NCI-H187 treated with DMSO at 0.1 percent for 48 hours (cell line): ENCODE results near the gene ADCY2.

ENCODE experiments used
- DNase-seq: peaks from one replicate; lab custom pipeline; 2025; lab: John Stamatoyannopoulos, UW

ADCY2 gene

DNA sequence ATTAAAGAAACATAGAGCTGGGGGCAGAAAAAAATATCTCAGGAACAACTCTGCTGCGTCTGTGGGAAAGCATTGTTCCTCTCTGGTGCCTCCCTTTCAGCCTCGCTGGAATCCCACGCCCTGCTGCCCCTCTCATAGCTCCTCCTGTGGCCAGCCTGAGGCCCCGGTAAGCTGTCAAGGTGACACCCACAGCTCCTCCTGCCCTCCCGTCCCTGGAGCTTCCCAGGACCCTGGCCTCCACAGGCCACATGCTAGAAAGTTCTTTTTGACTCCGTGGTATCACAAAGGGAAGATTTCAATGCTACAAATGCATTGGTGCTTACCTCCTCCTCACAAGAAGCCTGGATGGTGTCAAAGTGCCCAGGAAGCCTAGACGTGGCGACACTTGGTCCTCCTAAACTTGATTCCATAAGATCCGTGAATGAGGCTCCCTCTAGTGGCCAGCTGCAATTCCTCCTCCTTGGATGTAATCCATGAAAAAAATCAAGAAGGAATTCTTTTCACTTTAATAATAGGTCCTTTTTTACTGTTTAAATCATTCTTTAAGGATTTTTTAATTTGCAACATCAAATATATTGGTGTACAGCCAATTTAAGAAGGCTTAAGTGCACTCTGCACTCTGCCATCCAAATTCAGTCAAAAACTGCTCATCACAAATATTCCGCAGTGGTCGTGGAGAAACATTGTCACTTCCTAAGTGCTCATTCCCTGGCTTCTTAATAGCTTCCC, 350.1 kb downstream of the ADCY2 start:
- DNase-seq, result peak; percentile 10

DNA sequence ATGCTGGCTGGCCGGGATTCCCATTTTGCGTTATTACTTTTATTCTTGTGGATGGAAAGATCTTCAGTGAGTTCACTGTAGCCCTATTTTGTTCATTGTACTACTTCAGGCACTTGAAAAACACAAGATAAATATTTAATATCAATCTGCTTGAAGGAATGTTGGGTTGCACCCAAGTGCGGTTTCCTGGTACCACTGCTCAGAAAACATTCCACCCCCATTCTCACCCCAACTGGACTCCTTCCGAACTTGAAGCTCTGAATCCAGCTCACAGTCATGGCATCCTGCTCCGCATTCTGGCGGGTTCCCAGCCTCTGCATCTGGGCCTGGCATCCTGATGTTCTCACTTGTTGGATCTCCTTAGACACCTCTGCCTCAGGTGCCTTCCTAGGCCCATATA, 351.8 kb downstream of the ADCY2 start:
- no peak for DNase-seq

DNA sequence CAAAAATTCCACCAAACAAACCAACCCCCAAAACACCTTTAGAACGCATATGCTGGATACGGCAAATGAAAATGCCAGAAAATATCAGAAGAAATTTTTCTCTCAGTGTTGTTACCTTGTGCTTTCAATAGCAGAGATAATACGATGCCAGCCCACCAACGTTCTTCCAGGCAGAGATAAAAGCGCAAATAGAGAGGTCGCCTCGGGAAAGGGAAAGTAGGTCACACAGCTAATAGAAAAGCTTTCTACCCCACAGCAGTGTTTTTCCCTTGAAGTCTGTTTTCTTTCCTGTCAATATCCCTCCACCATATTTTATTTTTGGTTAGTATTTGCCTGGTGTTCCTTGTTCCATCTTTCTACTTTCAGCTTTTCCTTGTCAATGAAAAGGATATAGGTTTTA, 353.7 kb downstream of the ADCY2 start:
- DNase-seq, result no peak

DNA sequence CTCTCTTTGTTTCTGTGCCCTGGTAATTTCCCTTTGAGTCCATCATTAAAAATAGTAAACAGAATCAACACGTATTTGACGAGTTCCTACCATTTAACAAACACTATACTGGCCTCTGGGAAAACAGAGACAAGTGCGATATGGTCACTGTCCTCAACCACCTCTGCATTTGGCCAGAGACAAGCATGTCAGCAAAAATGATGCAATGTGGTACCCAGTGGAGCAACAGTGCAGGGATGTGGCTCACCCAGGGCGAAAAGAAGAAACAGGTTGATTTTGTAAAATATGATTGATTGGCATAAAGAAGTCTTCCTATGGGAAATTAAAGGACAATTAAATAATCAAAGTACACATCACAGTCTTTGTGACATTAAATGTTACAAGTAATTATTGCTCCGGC, 355.9 kb downstream of the ADCY2 start:
- DNase-seq, result no peak

DNA sequence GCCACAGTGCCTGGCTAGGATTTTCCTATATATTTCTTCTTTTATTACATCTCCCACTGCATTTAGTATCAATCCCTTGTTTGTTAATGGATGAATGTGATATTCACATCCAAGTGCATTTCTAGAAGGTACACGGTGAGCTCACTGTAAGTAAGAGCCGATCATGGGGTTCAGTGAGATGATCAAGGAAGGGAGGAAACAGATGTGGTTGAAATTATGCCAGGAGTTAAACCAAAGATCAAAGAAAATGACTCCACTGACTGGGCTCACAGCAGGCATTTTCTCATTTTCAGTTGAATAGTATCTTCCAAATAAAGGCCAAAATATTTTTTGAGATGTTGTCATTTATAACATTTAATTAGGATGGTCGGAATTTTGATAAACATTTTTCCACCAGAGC, 357.2 kb downstream of the ADCY2 start:
- no peak for DNase-seq

DNA sequence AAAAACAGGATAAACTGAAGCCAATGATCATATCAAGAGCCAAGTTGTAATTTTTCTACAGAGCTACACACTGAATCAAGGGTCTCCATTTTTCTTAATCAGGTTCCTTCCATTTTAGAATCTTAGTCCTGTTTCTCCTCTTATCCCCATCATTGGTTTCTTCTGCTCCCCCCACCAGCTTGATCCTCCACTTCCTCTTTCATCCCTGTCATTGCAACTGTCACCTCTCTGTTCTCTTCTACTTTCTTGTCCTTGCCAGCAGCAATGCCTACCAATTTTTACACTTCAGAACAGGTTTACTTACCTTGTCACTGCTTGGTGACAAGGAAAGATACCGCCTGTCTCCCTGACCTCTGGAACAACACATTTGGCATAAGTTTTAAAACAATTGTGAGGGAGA, 357.7 kb downstream of the ADCY2 start:
- no peak for DNase-seq

DNA sequence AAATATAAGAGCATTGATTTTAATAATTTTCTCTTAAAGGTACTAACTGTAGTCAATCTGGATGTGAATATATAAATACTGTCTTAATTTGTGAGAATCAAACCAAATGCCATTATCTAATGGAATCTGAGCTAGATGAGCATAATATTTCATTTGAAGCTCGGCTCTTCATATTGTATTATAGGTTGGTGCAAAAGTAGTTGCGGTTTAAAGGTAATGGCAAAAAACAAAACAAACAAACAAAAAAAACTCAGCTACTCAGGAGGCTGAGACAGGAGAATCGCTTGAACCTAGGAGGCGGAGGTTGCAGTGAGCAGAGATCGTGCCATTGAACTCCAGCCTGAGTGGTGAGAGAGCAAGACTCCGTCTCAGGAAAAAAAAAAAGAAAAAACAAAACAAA, 358.6 kb downstream of the ADCY2 start:
- no peak for DNase-seq

DNA sequence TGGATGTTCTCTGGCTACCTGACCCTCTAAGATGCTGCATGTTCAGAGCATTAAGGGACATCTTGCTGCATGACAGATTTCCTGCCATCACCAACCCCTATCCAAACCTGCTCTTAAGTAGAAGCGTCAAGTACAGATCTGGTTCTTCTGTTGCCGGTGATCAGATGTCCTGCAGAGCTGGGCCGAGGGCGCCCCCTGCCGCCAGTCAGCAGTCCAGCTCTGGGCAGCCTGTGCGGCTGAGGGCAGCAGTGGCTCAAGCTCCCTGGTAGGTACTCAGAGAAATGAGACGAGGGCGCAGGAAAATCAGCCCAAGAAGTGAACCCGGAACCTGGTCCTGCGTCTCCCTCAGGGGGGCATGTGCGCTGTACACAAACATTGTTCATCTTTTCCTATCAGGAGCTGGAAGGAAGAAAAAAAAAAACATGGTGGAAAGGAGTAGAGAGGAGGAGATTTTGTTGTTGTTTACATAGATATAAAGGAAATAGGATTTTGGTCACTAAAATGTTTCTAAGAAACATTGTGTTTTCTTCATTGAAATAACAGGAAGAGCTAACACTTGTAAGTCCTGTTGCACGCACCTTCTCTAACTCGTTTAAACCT, 359.2 kb downstream of the ADCY2 start:
- DNase-seq, result peak; percentile 34

DNA sequence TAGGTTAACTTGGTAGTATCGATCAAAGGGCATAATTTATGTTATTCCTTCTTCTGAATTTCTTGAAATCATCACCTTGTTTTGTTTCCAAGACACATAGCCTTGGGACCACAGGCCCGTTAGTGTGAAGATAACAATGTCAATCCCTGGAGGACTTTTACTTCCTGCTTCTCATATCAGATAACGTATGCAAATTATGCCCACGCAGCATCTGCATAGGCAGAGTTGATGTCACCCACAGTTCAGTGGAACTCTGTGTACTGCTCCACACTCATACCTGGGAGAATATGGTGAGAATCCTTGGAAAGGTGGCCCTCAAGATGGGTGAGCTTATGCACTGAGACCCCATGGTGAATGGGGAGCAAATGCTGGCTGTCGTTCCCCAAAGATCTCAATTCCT, 360.0 kb downstream of the ADCY2 start:
- DNase-seq, result no peak

DNA sequence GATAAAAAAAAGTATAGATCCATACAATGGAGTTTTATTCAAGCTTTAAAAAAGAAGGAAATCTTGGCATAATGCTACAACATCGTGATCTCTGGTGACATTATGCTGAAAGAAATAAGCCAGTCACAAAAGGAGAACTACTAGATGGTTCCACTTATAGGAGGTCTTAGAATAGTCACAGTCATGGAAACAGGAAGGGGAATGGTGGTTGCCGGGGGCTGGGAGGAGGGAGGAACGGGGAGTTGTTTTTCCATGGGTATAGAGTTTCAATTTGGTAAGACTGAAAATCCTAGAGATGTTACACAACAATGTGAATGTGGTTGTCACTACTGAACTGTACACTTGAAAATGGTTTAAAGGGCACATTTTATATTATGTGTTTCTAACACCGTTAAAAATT, 360.5 kb downstream of the ADCY2 start:
- no peak for DNase-seq

DNA sequence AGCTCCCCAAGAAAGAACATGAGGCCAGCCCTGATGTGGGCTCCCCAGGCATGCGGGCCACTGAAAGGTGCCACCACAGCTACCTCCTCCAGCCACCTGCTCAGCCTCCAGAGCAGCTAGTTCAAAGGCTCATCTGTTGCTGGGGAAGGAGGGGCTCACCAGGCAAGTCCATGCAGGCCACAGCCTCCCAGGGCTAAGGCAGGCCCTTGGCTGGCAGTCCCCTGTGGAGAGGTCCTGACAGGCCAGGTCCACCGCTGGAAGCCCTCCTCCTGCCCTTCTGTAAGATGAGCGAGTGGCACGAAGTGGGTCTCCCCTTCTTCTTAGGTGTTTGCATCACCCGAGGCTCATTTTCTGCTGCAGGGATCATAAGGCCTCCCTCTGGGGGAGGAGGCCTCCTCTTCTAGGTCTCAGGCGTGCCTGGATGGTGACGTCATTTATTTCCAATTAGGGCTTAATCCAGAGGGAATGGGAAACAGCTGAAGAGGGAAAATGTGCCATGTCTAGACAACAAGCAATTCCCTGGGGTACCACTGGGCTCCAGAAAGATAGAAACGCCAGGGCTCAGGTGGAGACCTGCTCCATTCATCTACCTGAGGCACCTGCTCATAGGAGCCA, 363.4 kb downstream of the ADCY2 start:
- DNase-seq, result no peak

DNA sequence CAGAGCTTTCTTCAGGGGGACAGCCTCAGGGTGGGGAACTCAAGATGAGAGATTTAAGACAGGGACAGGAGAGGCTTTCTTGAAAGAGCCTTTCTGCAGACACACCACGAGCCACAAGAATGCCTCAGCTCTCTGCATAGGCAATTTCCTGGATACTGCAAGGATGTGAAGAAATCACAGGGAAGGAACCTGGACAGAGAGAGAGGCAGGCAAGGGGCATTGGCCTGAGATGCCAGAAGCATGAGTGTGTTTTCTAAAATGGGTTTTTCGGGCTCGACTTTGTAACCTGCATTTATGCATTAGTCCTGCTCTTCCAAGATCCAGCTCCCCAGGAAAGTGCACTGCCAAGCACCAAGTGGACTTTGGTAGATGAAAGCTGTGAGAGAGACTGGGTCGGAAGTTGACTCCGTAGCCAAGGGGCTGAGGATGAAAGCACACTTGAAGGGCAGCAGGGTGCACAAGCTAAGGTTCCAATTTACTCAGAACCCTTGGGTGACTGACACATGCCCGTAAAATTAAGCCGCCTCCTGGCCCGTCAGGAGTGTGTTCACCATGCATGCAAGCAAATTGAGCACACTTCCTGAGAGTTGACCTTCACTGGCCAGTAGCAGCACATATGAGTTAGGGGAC, 364.1 kb downstream of the ADCY2 start:
- DNase-seq, result no peak

DNA sequence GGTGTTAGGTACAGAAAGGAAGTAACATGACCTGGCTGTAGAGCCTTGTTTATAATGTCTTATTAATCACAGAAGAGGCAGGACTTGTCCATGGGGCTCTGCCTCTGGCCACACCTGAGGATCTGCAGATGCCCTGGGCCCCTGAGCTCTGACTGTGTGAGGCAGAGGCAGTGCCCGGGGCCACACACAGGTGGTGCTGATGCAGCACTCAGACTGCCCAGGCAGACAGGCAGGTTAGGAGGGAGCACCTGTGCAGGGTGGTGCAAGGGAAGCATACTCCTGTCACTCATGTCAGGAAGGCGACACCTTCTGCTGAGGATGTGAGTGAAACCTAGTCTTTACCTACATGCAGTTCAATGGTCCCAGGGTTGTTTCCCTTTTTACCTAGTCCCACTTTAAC, 366.3 kb downstream of the ADCY2 start:
- peak; percentile 24 for DNase-seq

DNA sequence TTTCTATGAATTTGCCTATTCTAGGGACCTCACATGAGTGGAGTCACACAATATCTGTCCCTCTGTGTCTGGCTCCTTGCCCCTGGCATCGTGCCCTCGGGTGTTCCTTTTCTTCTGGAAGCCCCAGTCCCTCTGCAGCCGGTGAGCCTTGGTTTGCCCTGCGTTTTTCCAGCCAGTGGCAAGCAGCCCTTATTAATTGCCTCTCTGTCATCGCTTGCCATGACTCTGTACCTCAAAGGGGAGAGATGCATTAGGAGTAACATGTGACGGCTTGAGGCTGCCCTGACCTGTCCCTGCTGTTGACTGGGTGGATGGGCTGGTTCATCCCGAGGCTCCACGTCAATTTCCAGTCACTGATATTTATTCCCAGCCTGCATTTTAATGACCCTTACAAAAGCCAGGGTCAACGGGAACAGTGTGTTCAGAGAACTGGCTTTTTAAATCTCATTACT, 367.7 kb downstream of the ADCY2 start:
- DNase-seq, result no peak

DNA sequence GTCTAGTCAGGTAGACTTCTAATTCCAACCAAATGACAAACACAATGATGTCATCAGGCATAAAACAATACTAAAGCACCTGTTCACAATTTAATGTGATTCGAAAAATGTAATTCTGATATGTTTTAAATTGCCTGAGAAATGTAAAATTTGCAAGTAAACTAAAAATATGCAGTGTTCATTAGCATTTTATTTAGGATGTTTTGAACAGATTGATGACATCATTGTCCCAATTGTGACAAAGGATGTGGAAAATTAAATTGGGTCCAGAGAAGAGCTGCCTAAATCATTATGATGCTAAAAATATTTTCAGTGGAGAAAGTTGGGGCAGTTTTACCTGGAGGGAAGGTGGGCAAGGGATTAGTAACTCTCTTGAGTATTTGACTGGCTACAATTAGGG, 368.5 kb downstream of the ADCY2 start:
- DNase-seq, result no peak

DNA sequence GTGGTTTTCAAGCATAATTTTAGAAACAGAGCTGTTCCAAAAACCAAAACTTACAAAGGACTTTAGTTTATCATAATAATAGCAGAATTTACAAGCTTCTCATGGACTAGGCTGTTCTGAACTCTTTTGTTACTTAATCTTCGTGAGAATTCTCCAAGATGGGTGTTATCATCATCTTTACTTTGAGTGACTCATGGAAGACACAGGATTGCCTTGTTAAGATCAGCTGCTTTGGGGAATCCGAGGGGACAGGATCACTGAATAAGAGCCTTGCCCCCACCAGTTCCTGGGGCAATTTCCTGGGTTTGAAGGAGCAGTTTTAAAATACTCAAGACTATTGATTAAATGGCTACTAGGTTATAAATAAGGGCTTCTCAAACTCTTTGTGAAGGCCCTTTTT, 374.5 kb downstream of the ADCY2 start:
- DNase-seq, result no peak

DNA sequence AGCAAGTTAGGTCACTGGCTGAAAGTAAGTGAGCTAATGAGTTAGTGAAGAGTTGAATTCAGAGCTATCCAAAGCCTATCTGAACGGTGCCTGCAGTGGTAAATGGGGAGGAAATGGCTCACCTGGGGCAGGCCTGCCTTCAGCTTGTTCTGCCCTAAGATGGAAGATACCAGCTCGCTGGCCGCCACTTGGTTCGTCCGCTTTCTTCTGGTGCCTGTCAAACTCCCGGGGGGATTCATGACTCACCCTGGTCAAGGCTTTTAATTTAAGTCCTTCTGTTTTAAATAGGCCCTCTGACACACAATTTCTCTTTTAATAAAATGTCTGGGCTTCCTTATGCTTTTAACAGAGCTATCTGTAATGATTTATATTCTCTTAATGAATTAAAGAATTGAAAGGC, 376.2 kb downstream of the ADCY2 start:
- no peak for DNase-seq

DNA sequence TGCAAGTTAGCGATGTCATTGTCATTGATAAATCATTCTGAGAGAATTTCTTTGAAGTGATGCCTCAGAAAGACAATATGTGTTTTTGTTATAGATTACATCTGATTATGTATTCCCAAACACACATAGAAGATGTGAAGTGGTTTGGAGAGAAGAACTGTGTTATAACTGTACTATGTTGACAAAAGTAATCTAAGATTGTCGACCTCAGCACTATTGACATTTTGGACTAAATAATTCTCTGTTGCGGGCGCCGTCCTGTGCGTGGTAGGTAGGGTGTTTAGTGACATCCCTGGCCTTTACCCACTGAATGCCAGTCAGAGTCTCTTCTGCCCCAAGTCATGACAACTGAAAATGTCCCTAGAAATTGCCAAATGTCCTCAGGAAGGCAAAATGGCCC, 377.2 kb downstream of the ADCY2 start:
- no peak for DNase-seq

DNA sequence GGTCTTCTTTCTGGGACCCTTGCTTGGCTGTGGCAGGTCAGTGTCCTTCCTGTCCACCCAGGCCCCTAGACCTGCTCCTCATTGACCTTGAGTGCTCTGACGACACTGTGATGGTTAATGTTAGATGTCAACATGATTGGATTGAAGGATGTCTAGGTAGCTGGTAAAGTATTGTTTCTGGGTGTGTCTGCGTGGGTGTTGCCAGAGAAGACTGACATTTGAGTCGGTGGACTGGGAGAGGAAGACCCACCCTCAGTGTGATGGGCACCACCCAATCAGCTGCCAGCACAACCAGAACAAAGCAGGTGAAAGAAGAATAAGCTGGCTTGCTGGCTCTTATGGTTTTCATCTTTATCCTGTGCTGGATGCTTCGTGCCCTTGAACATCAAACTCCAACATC, 380.5 kb downstream of the ADCY2 start:
- no peak for DNase-seq

DNA sequence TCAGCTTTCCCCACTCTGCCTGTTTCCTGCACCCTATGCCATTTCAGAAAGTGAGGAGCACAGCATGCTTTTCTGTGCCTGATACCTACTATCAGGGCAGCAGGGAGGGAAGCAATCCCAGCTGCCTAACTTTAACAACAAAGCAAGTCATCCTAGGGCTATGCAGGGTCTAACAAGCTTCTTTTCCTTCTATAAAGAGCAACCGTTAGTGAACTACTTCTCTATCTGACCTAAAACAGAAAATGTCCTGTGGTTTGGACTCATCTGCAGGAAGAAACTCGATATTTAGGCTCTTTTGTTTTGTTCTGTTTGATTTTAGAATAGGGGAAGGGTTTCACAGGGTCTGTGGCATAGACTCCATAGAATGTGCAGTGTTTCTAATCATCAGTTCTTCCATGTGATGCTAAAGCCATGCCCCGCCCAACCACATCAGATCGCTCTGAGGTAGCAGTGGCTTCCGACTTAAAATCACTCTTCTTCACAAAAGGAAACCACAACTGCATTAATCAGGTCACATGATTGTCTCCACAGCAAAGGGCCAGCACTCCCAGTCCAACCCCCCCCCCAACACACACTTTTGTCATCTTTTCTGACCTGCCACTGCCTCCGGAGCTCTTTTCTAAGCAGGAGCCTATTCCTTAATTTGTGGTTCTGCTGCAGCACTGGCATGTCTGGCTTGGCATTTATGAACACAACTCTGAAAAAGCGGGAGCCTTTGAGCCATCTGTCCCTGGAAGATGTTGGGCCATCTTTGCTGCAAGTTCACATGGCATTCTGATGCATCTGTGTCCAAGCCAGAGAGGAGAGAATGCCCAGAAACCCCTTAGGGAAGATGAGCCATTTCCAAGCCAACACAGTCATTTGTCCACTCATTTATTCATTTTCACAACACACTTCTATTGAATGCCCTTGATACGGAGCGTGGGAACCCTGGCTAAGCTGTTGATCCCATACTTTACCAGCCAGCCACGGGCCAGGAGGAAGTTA, 383.4 kb downstream of the ADCY2 start:
- no peak for DNase-seq

DNA sequence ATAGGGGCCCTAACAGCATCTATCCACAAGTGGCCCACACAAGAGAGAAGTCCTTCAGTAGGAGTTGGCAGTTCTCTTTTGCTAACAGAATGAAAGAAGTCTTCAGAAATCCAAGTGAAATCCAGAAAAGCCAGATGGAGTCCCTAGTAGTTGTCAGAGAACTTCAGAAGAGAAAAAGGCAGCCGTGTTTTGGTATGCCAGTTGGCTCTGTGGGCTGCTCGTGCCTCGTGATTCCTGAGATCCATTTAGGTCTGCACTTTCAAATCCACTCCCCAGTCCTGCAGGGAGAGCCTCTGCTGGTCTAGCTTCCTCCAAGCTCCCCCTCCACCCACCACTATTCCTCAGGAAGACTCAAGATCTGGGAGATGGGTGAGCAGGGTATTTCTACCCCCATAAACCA, 386.0 kb downstream of the ADCY2 start:
- DNase-seq, result no peak
